Middle frontal gyrus (tissue), 1 donor: ENCODE data around the gene LRRN4.
"Not testable (repeated sequence)": the region's sequence is repeated elsewhere in the genome, so short reads cannot be mapped to it uniquely, and the experiment has no call there.

Experiments used
- DNase-seq: peaks from one replicate; pipeline ENCODE4 v3.0.0-alpha.2; 2015; ENCODE audit warnings: low spot score; ENCODE audit errors: extremely low spot score

The LRRN4 gene

DNA sequence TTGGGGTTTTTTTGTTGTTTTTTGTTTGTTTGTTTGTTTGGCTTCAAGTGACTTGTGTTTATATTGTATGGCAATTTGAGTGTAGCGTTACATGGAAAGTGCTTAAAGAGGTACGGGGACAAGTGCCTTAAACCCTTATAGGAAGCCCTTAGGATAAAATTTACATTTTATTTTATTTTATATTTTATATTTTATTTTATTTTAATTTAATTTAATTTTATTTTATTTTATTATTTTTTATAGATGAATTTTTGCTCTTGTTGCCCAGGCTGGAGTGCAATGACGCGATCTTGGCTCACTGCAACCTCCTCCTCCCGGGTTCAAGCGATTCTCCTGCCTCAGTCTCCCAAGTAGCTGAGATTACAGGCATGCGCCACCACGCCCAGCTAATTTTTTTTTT is 21.0 kb downstream of the LRRN4 start:
- DNase-seq, result not testable (repeated sequence)

DNA sequence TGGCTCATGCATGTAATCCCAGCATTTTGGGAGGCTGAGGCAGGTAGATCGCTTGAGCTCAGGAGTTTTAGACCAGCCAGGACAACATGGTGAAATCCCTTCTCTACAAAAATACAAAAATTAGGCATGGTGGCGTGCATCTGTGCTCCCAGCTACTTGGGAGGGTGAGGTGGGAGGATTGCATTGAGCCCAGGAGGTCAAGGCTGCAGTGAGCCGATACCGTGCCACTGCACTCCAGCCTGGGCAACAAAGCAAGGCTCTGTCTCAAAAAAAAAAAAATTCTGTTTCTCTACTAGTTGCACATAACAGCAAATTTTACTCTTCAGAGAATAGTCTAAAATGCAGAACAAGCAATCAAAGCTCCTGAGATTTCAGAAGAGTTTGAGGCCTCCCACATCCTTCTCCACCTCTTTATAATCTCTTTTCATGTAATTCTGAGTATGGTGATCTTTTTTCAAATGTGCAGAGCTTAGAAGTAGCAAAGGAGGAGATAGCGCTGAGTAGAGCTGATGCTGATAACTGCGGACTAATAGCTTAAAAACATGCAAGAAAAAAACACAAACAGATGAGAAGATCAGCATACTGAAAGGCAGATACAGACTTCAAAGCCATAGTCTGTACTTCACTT is 23.3 kb downstream of the LRRN4 start:
- no peak for DNase-seq

DNA sequence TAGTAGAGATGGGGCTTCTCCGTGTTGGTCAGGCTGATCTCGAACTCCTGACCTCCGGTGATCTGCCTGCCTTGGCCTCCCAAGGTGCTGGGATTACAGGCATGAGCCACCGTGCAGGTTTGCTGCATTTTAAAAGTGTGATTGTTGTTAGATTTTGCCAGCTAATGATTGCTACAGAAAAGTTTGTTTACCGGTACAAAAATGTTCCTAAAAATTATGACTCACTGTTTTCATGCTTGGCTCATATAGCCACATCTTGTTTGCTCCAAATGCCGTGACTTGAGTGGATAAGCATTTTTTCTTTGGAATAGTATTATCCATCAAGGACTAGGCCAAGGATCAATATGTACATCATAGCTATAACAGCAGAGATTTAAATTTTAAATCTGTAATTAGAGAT is 24.3 kb downstream of the LRRN4 start:
- no peak for DNase-seq

DNA sequence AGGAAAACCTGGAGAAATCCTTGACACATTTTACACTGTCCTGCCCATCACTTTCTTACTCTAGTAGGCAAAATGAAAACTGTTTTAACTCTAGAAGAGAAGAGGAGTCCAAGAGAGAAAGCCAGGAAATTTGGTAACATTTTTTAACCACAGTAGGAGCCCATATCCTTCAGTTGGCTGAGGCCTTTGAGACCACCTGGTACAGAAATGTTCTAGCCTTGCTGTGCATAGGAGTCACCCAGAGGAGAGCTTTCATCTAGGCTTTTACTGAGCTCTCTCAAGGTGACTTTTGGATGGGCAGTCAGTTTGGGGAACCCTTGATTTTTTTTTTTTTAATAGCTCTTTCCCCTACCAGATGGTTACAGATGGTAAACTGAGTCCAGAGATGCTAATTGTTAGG is 25.0 kb downstream of the LRRN4 start:
- no peak for DNase-seq

DNA sequence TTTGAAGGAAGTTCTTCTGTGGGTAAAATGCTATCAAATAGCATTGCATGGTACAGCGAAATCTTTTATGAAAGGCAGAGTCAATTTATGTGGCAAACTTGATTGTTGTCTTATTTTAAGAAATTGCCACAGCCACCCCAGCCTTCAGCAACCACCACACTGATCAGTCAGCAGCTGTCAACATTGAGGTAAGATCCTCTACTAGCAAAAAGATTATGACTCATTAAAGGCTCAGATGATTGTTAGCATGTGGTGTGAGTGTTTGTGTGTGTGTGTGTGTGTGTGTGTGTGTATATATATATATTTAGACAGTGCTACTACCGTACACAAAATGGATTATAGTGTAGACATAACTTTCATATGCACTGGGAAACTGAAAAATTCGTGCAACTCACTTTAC is 27.8 kb downstream of the LRRN4 start:
- DNase-seq, result no peak

DNA sequence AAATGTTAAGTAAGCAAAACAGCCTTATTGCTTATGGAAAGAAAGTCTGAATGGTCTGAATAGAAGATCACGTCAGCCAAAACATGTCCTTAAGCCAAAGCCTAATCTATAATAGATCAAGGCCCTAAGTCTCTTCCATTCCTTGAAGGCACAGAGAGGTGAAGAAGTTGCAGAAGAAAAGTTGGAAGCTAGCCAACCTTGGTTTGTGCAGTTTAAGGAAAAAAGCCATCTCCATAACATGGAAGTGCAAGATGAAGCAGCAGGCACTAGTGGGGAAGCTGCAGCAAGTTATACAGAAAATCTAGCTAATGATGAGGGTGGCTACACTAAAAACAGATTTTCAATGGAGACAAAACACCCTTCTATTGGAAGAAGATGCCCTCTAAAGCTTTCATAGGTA is 29.1 kb downstream of the LRRN4 start:
- DNase-seq, result no peak

DNA sequence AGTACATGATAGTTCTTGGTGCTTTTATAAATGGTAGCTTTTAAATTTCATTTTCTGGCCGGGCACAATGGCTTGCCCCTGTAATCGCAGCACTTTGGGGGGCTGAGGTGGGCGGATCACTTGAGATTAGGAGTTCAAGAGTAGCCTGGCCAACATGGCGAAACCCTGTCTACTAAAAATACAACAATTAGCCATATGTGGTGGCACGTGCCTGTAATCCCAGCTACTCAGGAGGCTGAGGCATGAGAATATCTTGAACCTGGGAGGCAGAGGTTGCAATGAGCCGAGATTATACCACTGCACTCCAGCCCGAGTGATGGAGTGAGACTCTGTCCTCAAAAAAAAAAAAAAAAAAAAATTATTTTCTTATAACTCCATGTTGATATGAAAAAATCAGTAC is 36.0 kb downstream of the LRRN4 start:
- DNase-seq, result no peak

DNA sequence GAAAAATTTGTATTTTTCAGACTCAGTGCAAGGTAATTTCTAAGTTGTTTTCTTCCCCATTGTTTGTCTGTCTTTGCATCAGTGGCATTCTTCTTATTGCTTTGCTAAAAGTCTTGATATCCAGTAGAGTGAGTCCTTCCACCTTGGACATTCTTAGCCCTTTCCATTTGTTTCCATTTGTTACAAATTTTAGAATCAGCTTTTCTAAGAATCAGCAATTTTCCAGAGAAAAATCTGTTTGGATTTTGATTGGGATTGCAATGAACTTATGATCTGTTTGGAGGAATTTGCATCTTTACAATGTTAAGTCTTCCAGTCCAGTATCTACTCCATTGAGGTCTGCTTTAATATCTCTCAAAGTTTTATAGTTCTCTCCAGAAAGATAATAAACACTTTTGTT is 36.4 kb downstream of the LRRN4 start:
- DNase-seq, result no peak

DNA sequence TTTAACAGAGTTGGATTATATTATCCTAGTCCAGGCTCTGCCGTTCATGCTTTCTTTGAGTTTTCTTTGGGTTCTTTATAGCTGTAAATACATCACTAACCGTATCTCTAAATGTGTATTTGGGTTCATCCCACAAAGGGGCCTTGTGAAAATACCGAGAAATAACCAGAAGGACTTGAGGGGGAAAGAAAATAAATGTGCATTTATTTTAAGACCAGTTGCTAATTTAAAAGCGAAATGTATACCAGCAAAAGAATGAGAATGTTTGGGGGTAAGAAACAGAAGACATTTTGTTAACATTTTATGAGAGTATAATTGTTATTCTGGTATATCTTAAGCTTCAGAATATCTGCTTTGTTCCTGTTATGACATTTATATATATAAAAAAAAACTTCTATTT is 38.9 kb downstream of the LRRN4 start:
- DNase-seq, result no peak

DNA sequence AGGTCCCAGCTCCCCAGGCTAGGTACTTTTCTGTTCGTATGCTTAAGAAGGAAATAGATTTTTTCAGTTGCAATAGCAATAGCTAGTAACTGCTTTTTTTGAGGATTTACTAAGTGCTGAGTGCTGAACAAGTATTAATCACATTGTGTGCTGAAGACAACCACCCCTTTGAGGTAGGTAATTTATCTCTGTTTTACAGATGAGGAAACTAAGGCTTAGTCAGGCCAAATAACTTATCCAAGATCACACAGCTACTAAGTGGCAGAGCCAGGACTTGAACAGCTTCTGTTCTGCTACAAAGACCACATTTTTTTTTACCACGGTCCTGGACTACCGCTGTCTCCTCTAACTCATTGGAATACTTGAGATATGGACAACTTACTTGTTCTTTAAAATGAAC is 39.8 kb downstream of the LRRN4 start:
- no peak for DNase-seq

DNA sequence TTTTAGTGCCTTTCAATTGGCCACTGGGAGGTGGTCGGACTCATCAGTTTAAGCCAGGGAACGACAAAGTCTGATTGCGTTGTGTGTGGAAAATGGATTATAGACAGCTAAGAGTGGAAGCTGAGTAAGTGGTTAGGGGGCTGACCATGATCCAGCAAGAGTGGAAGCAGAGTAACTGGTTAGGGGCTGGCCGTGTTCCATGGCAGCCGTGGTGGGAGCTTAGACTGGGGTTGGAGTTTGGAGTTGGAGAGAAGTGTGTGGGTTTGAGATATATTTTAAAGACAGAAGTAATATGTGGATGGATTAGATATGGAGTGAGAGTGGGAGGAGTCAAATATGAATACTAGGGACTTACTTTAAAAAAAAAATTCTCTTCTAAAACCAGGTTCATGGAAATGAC is 41.7 kb downstream of the LRRN4 start:
- no peak for DNase-seq

DNA sequence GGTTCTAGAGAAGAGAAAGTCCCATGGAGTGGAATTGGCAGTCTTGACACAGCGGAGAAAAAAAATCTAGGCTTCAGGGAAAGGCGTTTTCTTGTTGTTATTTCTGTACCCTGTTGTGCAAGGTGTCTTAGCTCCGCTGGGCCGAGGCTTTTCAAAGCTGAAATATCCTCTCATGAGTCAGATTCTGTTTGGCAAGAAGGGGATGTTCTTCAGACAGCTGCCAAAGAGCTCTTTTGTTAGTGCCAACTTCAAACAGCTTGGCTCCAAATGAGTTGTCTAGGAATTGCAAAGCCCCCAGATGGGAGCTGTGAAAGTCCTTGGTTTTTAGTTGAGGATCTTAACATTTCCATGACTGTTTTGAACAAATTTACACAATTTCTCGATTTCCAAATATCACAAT is 45.6 kb downstream of the LRRN4 start:
- DNase-seq, result peak; percentile 60

DNA sequence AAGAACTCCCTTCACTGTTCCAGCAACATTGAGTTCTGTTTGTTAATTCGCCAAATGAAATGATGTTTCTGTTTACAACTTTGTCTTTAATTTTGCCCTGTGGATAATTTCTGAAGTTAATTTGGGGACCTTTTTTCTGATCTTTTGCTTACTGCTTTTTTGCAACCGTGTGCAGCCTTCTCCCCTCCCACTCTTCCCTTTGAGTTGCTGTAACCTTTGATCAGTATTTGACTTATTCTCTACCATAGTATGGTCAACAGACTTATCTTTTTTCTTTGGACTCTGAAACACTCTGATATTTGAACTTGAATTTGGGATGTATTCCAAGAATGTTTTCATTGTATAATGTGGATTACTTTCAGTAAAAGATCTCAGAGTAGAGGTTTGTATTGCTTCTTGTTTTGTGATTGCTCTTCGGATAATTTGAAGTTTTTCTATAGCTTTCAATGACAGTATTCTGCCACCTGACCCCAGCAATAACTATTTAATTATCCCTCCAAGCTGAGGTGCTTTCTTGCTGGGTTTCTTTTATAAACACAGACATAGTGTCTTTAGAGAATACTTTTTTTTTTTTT is 46.2 kb downstream of the LRRN4 start:
- no peak for DNase-seq

DNA sequence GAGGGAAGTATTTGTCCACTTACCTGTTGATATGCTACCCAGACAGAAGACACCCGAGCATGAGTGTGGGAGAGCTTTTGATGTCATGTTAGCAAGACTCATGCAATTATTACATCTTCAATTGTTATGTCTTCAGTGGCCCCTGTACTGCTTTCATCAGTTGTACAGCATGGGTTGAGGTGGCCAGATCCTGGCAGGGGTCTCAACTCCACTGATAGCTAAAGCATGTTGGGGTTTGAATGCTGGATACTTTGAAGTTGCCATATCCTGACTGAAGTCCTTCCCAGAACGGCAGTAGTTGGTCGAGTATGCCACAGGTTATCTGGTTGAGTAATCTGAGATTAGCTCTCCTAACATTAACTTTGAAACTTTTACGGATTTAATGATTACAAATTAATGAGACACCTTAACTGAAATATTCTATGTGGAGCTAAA is 46.7 kb downstream of the LRRN4 start:
- DNase-seq, result no peak

DNA sequence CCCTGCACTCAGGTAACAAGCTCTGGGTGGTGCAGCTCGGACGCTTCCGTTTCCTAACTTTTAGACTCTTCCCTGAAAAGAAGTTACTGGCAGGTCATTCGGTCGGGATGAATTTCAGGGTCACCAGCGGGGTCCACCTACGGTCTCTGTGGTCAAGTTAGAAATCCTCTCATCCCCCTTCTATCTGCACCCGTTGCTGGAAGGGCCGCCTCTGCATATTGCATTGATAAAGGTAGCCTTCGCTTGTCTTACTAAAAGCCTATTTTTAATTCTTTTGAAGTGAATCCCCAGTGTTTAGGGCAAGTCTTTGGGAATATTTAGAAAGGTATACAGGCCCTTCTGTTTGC is 47.3 kb downstream of the LRRN4 start:
- DNase-seq, result no peak

DNA sequence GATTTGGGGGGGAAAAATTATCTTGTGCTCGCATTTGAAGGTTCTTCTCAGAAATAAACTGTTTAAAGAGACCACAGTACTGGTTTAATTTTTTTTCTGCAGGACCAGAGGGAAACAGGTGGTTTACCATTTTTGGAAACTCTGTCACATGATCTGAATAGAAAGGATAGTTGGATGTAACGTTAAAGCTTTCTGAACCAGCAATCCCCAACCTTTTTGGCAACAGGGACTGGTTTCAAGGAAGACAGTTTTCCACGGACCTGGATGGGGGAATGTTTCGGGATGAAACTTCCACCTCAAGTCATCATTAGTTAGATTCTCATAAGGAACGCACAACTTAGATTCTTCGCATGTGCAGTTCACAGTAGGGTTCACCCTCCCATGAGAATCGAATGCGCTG is 53.0 kb downstream of the LRRN4 start:
- no peak for DNase-seq

DNA sequence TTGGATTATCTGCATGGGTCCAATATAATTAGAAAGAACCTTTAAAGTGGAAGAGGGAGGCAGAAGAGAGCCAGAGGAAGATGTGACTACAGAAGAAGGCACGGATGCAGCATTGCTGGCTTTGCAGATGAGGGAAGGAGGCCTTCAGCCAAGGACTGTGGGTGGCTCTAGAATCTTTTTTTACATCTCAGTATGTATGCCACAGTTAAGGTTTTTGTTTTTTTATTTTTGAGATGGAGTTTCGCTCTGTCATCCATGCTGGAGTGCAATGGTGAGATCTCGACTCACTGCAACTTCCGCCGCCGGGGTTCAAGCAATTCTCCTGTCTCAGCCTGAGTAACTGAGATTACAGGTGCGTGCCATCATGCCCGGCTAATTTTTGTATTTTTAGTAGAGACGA is 54.1 kb downstream of the LRRN4 start:
- no peak for DNase-seq

DNA sequence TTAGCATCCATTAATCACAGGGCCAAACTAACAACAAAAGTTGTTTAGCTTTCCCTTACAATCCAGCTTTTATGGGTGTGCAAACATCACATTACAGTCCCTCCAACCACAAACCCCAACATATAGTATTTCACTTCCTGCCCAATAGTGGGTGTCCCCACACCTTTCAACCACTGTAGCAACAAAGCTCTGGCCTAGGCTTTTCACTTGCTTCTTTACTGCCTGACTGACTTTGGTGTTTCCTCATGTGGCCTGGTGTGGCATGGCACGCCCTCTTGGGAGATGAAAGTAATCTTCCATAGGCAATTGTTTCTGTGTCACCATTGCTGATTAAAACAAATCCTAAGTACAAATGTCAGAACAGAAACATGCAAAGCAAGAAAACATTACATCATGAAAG is 57.1 kb downstream of the LRRN4 start:
- no peak for DNase-seq

DNA sequence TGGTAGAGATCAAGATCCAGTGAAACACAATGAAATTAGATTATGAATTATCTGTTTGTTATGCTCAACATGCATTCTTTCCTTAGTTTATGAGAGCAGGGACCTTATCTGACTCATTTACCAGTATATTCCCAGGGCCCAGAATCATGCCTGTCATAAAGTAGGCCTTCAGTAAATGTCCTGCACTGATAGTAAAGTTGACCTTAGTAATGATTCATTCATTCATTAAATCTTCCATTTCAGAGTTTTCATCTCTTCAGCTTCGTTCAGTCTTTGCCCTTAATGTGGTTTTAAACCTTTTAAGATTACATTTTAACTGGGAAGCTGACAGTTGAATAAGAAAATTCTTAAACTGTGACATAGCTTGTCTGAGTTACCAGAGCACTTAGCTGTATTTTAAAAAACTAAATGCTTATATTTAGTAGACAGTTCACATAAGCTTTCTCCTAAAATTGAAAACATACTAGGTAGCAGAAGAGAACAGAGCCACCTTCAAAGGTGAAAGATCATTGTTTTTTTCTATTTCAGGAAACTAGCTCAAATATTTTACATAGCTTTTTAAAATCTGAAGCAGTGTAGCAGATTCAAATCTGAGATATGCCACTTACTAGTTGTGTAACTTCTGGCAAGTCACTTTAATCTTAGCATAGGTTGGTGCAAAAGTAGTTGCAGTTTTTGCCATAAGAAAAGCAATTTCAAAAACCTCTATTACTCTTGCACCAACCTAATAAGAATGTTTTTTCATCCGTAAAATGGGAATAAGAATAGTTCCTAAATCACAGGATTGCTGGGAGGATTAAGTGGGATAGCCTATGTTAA is 62.0 kb downstream of the LRRN4 start:
- DNase-seq, result no peak

DNA sequence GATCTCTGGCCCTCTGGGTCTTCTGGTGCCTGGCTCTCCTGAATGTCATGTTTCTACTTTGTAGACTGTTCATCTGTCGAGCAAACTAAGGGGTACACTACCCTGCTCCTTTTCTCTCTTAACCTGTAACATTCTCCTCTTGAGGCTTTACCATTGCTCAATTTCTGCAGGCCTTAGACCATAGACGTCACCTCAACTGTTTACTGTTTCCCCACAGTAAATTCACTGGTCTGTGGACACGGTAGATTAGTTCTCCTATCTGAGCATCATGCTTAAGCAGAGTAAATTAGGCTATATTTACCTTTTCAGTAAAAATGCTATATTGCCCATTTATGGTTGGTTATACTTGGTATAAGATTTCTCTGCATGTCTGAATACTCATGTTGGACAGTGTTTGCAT is 62.9 kb downstream of the LRRN4 start:
- no peak for DNase-seq
